Astrocyte of the hippocampus (primary cell): ENCODE measurements around the gene WASHC1.
A peak's percentile ranks its signal among the peaks of the same experiment; 100 is the strongest.
"Not testable (repeated sequence)": the region's sequence is repeated elsewhere in the genome, so short reads cannot be mapped to it uniquely, and the experiment has no call there.

ENCODE experiments used
- DNase-seq: peaks from one replicate; pipeline ENCODE4 v3.0.0; 2011; ENCODE audit warnings: low read depth, low spot score

WASHC1 gene, protein sequence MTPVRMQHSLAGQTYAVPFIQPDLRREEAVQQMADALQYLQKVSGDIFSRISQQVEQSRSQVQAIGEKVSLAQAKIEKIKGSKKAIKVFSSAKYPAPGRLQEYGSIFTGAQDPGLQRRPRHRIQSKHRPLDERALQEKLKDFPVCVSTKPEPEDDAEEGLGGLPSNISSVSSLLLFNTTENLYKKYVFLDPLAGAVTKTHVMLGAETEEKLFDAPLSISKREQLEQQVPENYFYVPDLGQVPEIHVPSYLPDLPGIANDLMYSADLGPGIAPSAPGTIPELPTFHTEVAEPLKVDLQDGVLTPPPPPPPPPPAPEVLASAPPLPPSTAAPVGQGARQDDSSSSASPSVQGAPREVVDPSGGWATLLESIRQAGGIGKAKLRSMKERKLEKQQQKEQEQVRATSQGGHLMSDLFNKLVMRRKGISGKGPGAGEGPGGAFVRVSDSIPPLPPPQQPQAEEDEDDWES

DNA sequence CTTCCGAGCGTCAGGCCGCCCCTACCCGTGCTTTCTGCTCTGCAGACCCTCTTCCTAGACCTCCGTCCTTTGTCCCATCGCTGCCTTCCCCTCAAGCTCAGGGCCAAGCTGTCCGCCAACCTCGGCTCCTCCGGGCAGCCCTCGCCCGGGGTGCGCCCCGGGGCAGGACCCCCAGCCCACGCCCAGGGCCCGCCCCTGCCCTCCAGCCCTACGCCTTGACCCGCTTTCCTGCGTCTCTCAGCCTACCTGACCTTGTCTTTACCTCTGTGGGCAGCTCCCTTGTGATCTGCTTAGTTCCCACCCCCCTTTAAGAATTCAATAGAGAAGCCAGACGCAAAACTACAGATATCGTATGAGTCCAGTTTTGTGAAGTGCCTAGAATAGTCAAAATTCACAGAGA lies at the start of gene WASHC1:
TSS of gene WASHC1 (minus strand) at position 101 of the 400 bp plus-strand sequence. CDS start 4,457 bp downstream, outside the sequence.
- DNase-seq, result not testable (repeated sequence)

- DNase-seq, result not testable (repeated sequence)
These were observed 49.1 kb upstream of the WASHC1 start for GRCh38 chr9:78333-78732.

DNA sequence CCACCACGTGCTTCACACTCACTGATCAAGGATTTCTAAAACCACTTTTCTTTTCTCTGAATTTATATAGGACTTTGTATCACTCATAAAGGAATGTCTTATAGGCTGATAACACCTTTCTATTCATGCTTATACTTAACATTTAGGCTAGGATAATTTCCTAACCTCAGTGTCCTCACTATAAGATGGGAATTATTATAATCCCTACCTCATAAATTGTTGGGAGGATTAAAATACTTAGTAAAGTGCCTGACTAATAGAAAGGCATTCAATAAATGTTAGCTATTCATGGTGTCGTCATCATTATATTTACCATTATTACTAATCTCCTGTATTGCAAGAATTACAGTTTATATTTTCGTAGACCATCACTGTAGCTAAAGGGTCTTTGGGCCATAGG lies 47.1 kb upstream of the WASHC1 start:
- DNase-seq, result not testable (repeated sequence)

GRCh38 chr9:73900-74525 lies 44.8 kb upstream of the WASHC1 start:
- not testable (repeated sequence) for DNase-seq

GRCh38 chr9:73076-73899 lies 44.0 kb upstream of the WASHC1 start:
- peak; percentile 23 for DNase-seq

DNA sequence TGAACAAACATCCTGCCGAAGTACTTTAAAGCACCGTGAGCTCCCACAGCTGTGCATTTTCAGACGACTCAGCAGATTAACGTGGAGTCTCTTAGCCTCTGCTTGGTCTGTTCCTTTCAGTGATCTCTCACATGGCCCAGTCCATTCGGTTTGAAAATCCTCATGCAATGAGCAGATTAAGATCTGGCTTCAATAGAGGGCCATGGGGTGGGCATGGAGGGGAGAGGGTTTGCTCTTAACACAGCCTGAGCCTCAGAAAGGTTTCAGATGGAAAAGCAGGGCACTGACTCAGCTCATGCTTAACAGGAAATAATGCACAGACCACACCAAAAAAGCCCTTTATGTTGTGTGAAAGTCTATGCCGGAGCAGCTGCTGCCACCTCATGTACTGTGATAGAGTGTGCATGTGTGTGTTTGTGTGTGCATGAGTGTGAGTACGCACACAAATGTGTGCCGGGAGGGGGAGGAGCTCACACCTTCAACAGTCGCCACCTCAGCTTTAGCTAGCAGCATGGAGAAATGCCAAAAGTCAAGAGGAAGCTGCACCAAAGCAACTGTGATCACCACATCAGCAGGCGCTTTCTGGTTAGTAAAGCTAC lies 33.9 kb upstream of the WASHC1 start:
- not testable (repeated sequence) for DNase-seq

DNA sequence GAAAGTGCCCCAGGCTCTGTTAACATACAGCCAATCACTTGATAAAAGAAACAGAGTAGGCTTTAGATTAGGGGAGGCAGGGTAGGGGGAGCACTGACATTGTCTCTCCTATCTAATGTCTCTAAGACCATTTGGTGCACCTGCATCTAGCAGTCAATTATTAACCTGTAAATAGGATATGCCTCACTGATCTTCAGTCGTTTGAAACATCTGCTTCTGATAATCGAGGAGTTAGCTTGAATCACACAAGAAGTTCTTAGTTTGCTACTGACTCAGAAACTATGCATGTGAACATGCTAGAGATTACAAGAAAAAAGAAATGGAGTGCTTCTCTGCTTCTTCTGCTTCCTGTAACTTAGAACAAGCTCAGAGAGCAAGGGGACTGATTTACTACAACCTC lies 23.4 kb upstream of the WASHC1 start:
- DNase-seq, result not testable (repeated sequence)

DNA sequence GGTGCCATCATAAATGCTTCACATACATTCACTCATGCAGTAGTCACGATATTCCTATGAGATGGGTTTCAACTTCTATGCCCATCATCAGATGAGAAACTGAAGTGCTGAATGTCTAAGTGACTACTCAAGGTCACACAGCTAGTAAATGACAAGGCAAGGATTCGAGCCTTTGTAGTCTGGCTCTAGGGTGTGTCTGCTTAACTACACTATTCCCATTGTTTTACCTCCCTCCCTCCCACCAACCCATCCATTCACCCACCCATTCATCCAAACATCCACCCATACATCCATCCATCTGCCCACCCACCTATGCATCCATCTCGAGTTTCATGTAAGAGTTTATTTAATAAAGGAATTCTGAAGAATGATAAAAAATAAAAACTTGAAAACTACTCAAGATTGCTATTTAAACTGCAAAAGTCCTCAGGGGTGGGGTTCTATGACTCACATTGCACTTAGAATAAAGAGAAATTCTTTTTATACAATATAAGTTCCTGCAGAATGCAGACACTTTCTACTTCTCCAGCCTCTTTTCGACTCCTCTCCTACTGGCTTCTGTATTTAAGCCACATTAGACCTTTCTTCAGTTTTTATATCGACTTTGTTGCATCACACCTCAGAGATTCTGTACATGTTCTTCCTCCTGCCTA lies 19.1 kb upstream of the WASHC1 start:
- DNase-seq, result not testable (repeated sequence)

DNA sequence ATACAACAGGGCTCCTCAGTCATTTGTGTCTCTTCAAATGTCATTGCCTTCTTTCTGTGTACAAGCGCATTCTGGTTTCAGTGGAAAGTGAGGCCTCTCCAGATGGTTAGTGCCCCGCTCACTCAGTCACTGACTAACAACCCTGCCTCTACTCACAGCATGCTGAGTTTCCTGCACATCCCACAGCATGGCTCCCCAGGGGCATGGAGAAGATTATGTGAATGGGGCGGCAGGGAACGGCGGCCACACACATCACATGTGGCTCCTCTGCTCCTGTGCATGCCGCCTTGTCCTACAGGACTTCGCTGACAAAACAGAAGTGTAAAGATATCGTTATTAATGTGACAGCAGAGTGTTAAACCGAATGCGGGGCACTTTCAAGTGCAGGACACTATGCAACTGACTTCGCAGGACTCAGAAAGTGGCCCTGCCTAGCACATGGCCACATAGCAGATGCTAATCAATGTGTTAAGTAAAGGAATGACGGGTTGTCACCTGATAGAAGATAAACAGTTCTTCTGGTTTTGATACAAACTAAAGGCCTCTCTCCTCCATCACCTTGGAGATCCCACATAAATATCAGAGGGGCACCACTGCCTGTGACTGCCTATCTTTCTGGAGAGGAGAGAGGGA lies 17.5 kb upstream of the WASHC1 start:
- not testable (repeated sequence) for DNase-seq

- DNase-seq, result not testable (repeated sequence)
These were observed 16.9 kb upstream of the WASHC1 start for GRCh38 chr9:46164-46563.

DNA sequence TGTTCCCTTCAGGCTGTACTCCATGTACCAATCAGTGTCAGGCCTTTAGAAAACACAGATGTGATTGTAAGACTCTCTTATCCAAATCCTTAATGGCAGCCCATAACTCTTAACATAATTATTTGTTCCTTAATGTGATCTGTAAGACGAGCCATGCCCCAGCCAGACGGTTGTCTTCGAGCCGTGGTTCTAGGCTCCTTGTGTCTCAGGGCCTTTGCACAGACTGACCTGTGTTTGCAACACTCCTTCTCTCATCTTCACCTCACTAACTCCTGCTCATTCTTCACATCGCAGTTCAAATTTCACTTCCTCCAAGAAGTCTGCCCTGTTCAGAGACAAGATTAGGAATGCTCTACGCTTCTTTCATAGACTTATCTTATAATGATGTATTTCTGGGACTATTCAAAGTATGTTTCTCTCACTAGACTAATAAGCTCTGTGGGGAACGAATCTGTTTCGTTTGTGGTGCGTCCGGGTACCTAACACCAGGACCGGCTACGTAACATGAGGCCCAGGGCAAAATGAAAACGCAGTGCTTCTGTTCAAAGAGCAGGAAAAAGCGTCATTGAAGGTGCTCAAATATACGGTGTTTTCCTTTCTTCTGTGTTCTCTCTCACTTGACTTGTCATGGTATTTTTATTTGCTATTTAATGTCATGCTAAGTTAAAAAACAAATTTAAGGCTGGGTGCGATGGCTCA lies 16.1 kb upstream of the WASHC1 start:
- not testable (repeated sequence) for DNase-seq

- peak; percentile 1 for DNase-seq
These were observed 15.2 kb upstream of the WASHC1 start for GRCh38 chr9:44416-44815.

- DNase-seq, result not testable (repeated sequence)
These were observed 14.4 kb upstream of the WASHC1 start for GRCh38 chr9:43636-44035.

DNA sequence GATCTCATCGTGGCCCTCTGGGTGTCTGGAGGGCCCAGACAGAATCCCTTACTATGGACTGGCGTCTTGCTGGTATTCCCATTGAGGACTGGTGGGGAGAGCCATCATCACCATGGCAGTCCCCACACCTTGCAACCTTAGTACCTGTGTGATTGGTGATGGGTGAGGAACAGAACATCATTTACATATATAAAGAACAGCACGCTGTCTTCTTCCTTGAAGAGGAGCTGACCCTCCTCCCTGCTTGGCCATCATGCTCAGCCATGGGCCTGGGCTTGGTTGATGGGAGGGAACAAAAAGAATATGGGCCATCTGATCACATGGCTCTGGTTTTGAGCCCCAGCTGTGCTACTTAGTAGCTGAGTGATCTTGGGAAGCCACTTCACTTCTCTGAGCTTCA lies 13.9 kb upstream of the WASHC1 start:
- not testable (repeated sequence) for DNase-seq

DNA sequence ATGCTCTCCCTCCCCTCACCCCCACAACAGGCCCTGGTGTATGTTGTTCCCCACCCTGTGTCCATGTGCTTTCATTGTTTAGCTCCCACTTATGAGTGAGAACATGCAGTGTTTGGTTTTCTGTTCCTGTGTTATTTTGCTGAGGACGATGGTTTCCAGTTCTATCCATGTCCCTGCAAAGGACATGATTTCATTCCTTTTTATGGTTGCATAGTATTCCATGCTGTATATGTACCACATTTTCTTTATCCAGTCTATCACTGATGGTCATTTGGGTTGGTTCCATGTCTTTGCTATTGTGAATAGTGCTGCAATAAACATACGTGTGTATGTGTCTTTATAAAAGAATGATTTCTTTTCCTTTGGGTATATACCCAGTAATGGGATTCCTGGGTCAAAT lies 12.6 kb upstream of the WASHC1 start:
- not testable (repeated sequence) for DNase-seq

- DNase-seq, result not testable (repeated sequence)
These were observed 12.0 kb upstream of the WASHC1 start for GRCh38 chr9:41261-41676.

DNA sequence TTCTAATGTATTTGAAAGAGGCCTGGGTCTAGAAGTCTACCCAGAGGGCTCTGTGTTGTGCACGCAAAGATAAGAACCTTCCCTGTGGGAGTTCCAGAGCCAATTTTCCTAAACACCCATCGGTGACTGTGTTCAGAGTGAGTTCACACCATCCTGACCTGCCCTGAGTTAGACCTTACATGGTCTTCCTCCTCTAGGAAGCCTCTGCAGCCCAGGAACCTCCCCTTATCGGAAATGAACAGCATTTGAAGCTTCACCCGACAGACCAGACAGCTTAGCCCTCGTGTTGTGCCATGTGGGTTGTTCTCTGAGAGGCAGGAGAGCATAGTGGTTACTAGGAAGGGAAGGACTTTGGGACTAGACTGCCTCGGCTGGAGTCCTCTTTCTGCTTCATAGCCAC lies 3.1 kb upstream of the WASHC1 start:
- DNase-seq, result not testable (repeated sequence)

DNA sequence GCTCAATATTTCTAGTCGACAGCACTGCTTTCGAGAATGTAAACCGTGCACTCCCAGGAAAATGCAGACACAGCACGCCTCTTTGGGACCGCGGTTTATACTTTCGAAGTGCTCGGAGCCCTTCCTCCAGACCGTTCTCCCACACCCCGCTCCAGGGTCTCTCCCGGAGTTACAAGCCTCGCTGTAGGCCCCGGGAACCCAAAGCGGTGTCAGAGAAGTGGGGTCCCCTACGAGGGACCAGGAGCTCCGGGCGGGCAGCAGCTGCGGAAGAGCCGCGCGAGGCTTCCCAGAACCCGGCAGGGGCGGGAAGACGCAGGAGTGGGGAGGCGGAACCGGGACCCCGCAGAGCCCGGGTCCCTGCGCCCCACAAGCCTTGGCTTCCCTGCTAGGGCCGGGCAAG lies 481 bp downstream of the WASHC1 start:
- DNase-seq, result not testable (repeated sequence)

GRCh38 chr9:21621-22020 lies 7.6 kb downstream of the WASHC1 start:
- DNase-seq, result not testable (repeated sequence)

DNA sequence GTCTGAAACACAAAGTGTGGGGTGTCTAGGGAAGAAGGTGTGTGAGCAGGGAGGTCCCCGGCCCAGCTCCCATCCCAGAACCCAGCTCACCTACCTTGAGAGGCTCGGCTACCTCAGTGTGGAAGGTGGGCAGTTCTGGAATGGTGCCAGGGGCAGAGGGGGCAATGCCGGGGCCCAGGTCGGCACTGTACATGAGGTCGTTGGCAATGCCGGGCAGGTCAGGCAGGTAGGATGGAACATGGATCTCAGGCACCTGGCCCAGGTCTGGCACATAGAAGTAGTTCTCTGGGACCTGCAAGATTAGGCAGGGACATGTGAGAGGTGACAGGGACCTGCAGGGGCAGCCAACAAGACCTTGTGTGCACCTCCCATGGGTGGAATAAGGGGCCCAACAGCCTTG lies 12.4 kb downstream of the WASHC1 start:
- not testable (repeated sequence) for DNase-seq
